Endothelial cell of umbilical vein (primary cell): ENCODE measurements around the gene AGBL3. TPM values are rescaled to one million over a fixed set of nuclear protein-coding genes. Genes with fewer than 3 reads are reported as not detected.

ENCODE experiments used
- BruUV-seq: library from RNA; stranded (reverse); fragments of 400-500 nt; replicated peaks from 2 replicates; lab custom pipeline; 2021; lab: Mats Ljungman, UMichigan
- CTCF ChIA-PET: fragments of 300-600, 350-600 bp; sonication (Branson Sonifier 250); formaldehyde crosslinking; loops from one replicate; lab custom pipeline; 2021; ENCODE audit warnings: antibody characterized with exemption, inconsistent platforms; lab: Charles Lee
- POLR2A ChIA-PET: fragments of 300-600, 350-600 bp; sonication (Branson Sonifier 250); formaldehyde crosslinking; loops from one replicate; lab custom pipeline; 2021; ENCODE audit warnings: antibody characterized with exemption, inconsistent platforms; lab: Charles Lee
- DNase-seq: peaks from one replicate; pipeline ENCODE4 v3.0.0-alpha.2; 2011; ENCODE audit warnings: low read depth, low spot score
- FAIRE-seq: peaks from 2 replicates; lab custom pipeline; 2011; peaks lifted over from hg19 to GRCh38; lab: Jason Lieb, UNC
- H2AFZ ChIP-seq: 2 replicates; pipeline ENCODE4 v1.6.0; 2012; ENCODE audit warnings: low read depth, low read length, control low read depth, inconsistent platforms
- H3K27ac ChIP-seq: 2 replicates; pipeline ENCODE4 v1.5.1; 2011; ENCODE audit warnings: low read depth, mild to moderate bottlenecking, control low read depth, low read length, moderate library complexity; ENCODE audit not compliant: insufficient read depth
- H3K27me3 ChIP-seq, 2 experiments: 2 replicates each; pipeline versions ENCODE4 v1.6.0 to v1.6.1; 2011; ENCODE audit warnings: low read length in 2 of 2, mixed read lengths in 1 of 2; ENCODE audit not compliant: control insufficient read depth in 2 of 2, insufficient read depth in 2 of 2
- H3K36me3 ChIP-seq, 2 experiments: 2 replicates in 1 of 2; 3 replicates in 1 of 2; pipeline ENCODE4 v1.5.1; 2011; ENCODE audit warnings: low read length in 2 of 2, mild to moderate bottlenecking in 1 of 2, moderate library complexity in 1 of 2; ENCODE audit not compliant: control insufficient read depth in 2 of 2, insufficient read depth in 2 of 2; ENCODE audit errors: extremely low read depth in 1 of 2
- H3K4me1 ChIP-seq: 3 replicates; pipeline ENCODE4 v1.5.1; 2011; ENCODE audit warnings: mild to moderate bottlenecking, low read length; ENCODE audit not compliant: control insufficient read depth, insufficient read depth; ENCODE audit errors: extremely low read depth
- H3K4me2 ChIP-seq: 2 replicates; pipeline ENCODE4 v1.6.1; 2011; ENCODE audit warnings: low read length, control low read depth, mixed read lengths; ENCODE audit not compliant: insufficient read depth
- H3K4me3 ChIP-seq, 3 experiments: fragments of 200-600 bp in 1 of 3; sonication (generic), shearing (Covaris generic) in 1 of 3; replicated peaks in 1 of 3; 2 replicates each; pipeline ENCODE4 v1.5.1; 2011 to 2016; ENCODE audit warnings: control low read depth in 3 of 3, low read length in 3 of 3, mild to moderate bottlenecking in 2 of 3, inconsistent platforms in 1 of 3, low read depth in 1 of 3, moderate library complexity in 1 of 3; ENCODE audit not compliant: insufficient read depth in 1 of 3
- H3K79me2 ChIP-seq: 2 replicates; pipeline ENCODE4 v1.6.0; 2012; ENCODE audit warnings: low read length, inconsistent platforms; ENCODE audit not compliant: control insufficient read depth, insufficient read depth
- H3K9ac ChIP-seq: replicated peaks from 2 replicates; pipeline ENCODE3; 2011; ENCODE audit warnings: low read length, control low read depth; ENCODE audit not compliant: insufficient read depth; ENCODE audit errors: extremely low read depth
- H3K9me1 ChIP-seq: replicated peaks from 3 replicates; pipeline ENCODE4 v1.6.0; 2011; ENCODE audit warnings: mild to moderate bottlenecking, low read length; ENCODE audit not compliant: control insufficient read depth, insufficient read depth; ENCODE audit errors: extremely low read depth
- H3K9me3 ChIP-seq: replicated peaks from 2 replicates; pipeline ENCODE4 v1.5.1; 2012; ENCODE audit warnings: low read length, inconsistent platforms; ENCODE audit not compliant: control insufficient read depth, insufficient read depth
- H4K20me1 ChIP-seq: replicated peaks from 2 replicates; pipeline ENCODE3; 2011; ENCODE audit warnings: mild to moderate bottlenecking, low read length; ENCODE audit not compliant: control insufficient read depth, insufficient read depth; ENCODE audit errors: extremely low read depth
- EZH2 ChIP-seq: IDR thresholded peaks from 2 replicates; pipeline ENCODE4 v1.6.1; 2012; ENCODE audit warnings: borderline replicate concordance, low read depth, mild to moderate bottlenecking, moderate library complexity, low read length, inconsistent platforms; ENCODE audit not compliant: severe bottlenecking
- FOS ChIP-seq: IDR thresholded peaks from 2 replicates; pipeline ENCODE4 v1.6.1; 2011; ENCODE audit warnings: mild to moderate bottlenecking, low read length, moderate library complexity, borderline replicate concordance; ENCODE audit not compliant: insufficient read depth
- GATA2 ChIP-seq: IDR thresholded peaks from 2 replicates; pipeline ENCODE4 v1.7.0; 2011; ENCODE audit warnings: low read depth, mild to moderate bottlenecking, moderate library complexity, mixed read lengths, low read length; ENCODE audit not compliant: insufficient read length, insufficient read depth
- JUN ChIP-seq: IDR thresholded peaks from 2 replicates; pipeline ENCODE4 v1.6.1; 2011; ENCODE audit warnings: borderline replicate concordance, low read depth; ENCODE audit not compliant: insufficient read length, insufficient read depth
- MYC ChIP-seq: IDR thresholded peaks from one replicate; pipeline ENCODE4 v1.6.1; 2011; ENCODE audit warnings: mild to moderate bottlenecking, low read depth, low read length
- POLR2A ChIP-seq: IDR thresholded peaks from 2 replicates; pipeline ENCODE4 v1.6.1; 2012; ENCODE audit warnings: low read depth, mild to moderate bottlenecking, control low read depth, low read length
- POLR2AphosphoS5 ChIP-seq: IDR thresholded peaks from 2 replicates; pipeline ENCODE4 v1.6.1; 2012; ENCODE audit warnings: low read depth, mild to moderate bottlenecking, control low read depth, low read length, moderate library complexity; ENCODE audit not compliant: insufficient read depth
- dilution Hi-C: fragments of 300-500 bp; cut with MboI; formaldehyde crosslinking; loops from one replicate; pipeline ENCODE4 v1.15.0; 2019; ENCODE audit warnings: low sequenced_read_pairs; ENCODE audit not compliant: extremely low pct_ligation_motif_present
- intact Hi-C: fragments of 100-400 bp; cut with micrococcal nuclease; formaldehyde crosslinking; loops from one replicate; pipeline ENCODE4 v1.10.0; 2022
- polyA plus RNA-seq, 4 experiments: library from polyadenylated mRNA; depleted of rRNA in 3 of 4; stranded (reverse) in 3 of 4; unstranded in 1 of 4; fragments of >200 nt; gene quantifications; 2 replicates each; pipeline versions ENCODE4 v1.2.1 to v1.2.3, GENCODE V29; 2011 to 2012; ENCODE audit warnings: missing spikeins in 1 of 4
- total RNA-seq: library from RNA; stranded (reverse); gene quantifications from 2 replicates; pipeline ENCODE4 v1.2.3, GENCODE V29; 2021
- TF ChIP-seq, protein P1 (sequence below), 2 donors: IDR thresholded peaks; 1 replicate in 1 of 2; 2 replicates in 1 of 2; pipeline ENCODE4 v1.5.1; 2011; ENCODE audit warnings: low read length in 2 of 2, mild to moderate bottlenecking in 2 of 2, moderate library complexity in 2 of 2, control low read depth in 1 of 2, inconsistent platforms in 1 of 2, low read depth in 1 of 2; ENCODE audit not compliant: insufficient read depth in 1 of 2; ENCODE audit errors: extremely low read depth in 1 of 2
- TF ChIP-seq, protein P2 (sequence below): IDR thresholded peaks from 2 replicates; pipeline ENCODE4 v1.6.1; 2011; ENCODE audit not compliant: insufficient read depth, insufficient read length

Gene AGBL3
- total and polyA plus RNA-seq, 2 donors (not counting 3 experiments of a cell fraction or from before 2014, with no cell fraction given): 0.97 to 3.2 TPM

DNA sequence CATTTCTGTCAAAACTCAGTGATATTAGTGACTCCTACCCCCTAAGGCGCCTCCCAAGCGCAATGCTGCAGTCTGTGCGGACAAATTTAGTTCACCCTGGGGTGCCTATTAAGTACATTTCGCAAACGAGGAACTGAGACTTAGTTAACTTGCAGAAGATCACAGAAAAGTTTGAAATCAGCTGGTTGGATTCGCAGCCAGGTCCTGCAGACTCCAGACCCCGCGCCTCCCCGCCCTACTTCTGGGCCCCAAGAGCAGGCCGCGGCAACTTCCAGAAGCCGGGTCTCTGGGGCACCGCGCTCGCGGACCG, 183.6 kb downstream of the AGBL3 start:
- H3K9ac ChIP-seq: peak overlapping the region; percentile 74
- dilution Hi-C loops (no loop called here), intact Hi-C loops (loop anchor here (1.0 to 10.0 kb wide), 8 partner anchors 21 to 558 kb away; partner anchors contain the start of genes AGBL3, TMEM140 and WDR91)
- BruUV-seq: no TSS peak
- DNase-seq: no peak
- H2AFZ ChIP-seq: peak overlapping the region; percentile 49
- H3K27ac ChIP-seq: peak overlapping the region; percentile 63
- no peaks in the 10 kb centered on the region for H3K9me3 ChIP-seq
- peaks cover 23% of the 10 kb centered on the region for H3K4me1 ChIP-seq
- ChIA-PET CTCF (interaction anchor here (0.9 to 3.8 kb wide), 15 partner anchors 9 to 539 kb away, joined by 3 to 45 read pairs (median 4); partner anchors contain the start of genes AGBL3, TMEM140 and WDR91), POLR2A (interaction anchor here (1.1 to 1.5 kb wide), 2 partner anchors 9 to 22 kb away, joined by 3 to 4 read pairs; partner anchors contain the start of gene TMEM140)
- H3K9me1 ChIP-seq: no peaks in the 10 kb centered on the region
- H3K4me3 ChIP-seq: peak overlapping the region; percentile 47 to 75 (median 66)
- H3K27me3 ChIP-seq: no peaks in the 10 kb centered on the region
- H3K4me2 ChIP-seq: peak overlapping the region; percentile 93
- no peak for FAIRE-seq
- TF ChIP-seq, protein P1, sequence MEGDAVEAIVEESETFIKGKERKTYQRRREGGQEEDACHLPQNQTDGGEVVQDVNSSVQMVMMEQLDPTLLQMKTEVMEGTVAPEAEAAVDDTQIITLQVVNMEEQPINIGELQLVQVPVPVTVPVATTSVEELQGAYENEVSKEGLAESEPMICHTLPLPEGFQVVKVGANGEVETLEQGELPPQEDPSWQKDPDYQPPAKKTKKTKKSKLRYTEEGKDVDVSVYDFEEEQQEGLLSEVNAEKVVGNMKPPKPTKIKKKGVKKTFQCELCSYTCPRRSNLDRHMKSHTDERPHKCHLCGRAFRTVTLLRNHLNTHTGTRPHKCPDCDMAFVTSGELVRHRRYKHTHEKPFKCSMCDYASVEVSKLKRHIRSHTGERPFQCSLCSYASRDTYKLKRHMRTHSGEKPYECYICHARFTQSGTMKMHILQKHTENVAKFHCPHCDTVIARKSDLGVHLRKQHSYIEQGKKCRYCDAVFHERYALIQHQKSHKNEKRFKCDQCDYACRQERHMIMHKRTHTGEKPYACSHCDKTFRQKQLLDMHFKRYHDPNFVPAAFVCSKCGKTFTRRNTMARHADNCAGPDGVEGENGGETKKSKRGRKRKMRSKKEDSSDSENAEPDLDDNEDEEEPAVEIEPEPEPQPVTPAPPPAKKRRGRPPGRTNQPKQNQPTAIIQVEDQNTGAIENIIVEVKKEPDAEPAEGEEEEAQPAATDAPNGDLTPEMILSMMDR (IDR thresholded peaks at IDR 0.05; ENCODE audit: extremely low read depth in 1 of 2, insufficient read depth in 1 of 2, low read depth in 1 of 2, low read length in 2 of 2): no peak
- peak; percentile 1 for TF ChIP-seq FOS
- H4K20me1 ChIP-seq: no peaks in the 10 kb centered on the region
- H3K79me2 ChIP-seq: peaks cover 3% of the 10 kb centered on the region
- H3K36me3 ChIP-seq: peaks cover 4% of the 10 kb centered on the region in 2 experiments

DNA sequence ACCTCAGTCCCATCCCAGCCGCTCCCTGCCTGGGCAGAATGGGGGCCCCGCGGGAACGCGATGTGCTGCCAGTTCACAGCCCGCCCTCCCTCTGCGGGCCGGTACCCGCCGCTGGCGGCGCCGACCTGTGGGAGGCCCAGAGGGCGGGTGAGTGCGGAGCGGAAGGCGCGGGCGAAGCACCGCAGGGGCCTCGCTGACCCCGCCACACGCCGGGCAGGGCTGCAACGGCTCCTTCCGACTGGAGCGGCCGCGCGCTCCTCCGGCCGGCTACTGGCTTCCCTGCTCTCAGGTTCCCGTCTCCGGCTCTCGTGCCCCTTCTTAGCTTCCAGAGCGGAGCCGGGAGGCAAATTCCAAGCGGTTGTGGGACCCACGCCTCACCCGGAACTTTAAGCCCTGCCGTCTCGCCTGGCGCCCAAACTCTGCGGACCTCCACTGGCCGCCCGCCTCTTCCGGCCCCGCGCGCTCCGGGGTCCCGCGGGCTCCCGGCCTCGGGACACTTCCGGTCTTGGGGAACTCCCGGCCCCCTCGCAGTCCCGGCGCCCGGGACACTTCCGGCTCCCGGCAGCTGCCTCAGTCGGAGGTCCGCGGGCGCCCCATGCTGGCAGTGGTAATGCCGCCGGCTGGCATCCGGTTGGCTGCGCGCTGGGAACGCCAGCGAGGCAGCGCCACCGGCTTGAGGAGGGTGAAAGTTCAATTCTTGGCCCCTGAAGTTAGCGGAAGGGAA, 184.1 kb downstream of the AGBL3 start, which contains the start of gene CYREN:
TSS of gene CYREN (minus strand) at position 434 of the 724 bp plus-strand sequence. CDS start 1,785 bp downstream, outside the sequence.
- no peak for TF ChIP-seq GATA2
- no peak for TF ChIP-seq MYC
- TF ChIP-seq FOS: no peak
- TF ChIP-seq, protein P1 (IDR thresholded peaks at IDR 0.05; ENCODE audit: extremely low read depth in 1 of 2, insufficient read depth in 1 of 2, low read depth in 1 of 2, low read length in 2 of 2): peak; percentile 69 to 78
- no peak for TF ChIP-seq JUN
- TF ChIP-seq POLR2A: peak; percentile 13
- TF ChIP-seq, protein P2, sequence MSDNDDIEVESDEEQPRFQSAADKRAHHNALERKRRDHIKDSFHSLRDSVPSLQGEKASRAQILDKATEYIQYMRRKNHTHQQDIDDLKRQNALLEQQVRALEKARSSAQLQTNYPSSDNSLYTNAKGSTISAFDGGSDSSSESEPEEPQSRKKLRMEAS: peak; percentile 43
- TF ChIP-seq EZH2: no peak
- peak; percentile 78 for TF ChIP-seq POLR2AphosphoS5

More for the DNA sequence above, 184.1 kb downstream of the AGBL3 start, which contains the start of gene CYREN:
- Histone ChIP-seq H3K27ac (peak within 1 kb of the TSS; percentile 63), H3K9ac (peak within 1 kb of the TSS; percentile 74), H3K4me2 (peak within 1 kb of the TSS; percentile 93), H3K36me3 (peaks cover 4% of the 10 kb centered on the region in 2 experiments), H3K79me2 (peaks cover 3% of the 10 kb centered on the region), H3K4me1 (peaks cover 23% of the 10 kb centered on the region), H4K20me1 (no peaks in the 10 kb centered on the region), H3K27me3 (no peaks in the 10 kb centered on the region), H3K4me3 (peak within 1 kb of the TSS; percentile 47 to 75 (median 66)), H2AFZ (peak within 1 kb of the TSS; percentile 67), H3K9me1 (no peaks in the 10 kb centered on the region), H3K9me3 (no peaks in the 10 kb centered on the region)
- POLR2A ChIA-PET: interaction anchor here (1.1 to 1.5 kb wide), 2 partner anchors 10 to 23 kb away, joined by 3 to 4 read pairs; partner anchors contain the start of gene TMEM140
- no TSS peak for BruUV-seq
- dilution Hi-C loops (no loop called here), intact Hi-C loops (loop anchor here (1.0 to 5.0 kb wide), 7 partner anchors 22 to 558 kb away; partner anchors contain the start of genes AGBL3, TMEM140 and WDR91)
- FAIRE-seq (peak; percentile 55), DNase-seq (peak; percentile 92)
- CTCF ChIA-PET: interaction anchor here (0.9 to 3.8 kb wide), 22 partner anchors 10 to 540 kb away, joined by 3 to 45 read pairs (median 4); partner anchors contain the start of genes AGBL3, TMEM140 and WDR91
